Astrocyte (in vitro differentiated cells and primary cell): ENCODE results near the gene ZNF764. TPM values are rescaled to one million over a fixed set of nuclear protein-coding genes. Genes with fewer than 3 reads are reported as not detected.

Experiments used
- DNase-seq: peaks from one replicate; pipeline ENCODE4 v3.0.0-alpha.2; 2010; ENCODE audit warnings: low read depth
- FAIRE-seq: peaks from 2 replicates; lab custom pipeline; 2011; peaks lifted over from hg19 to GRCh38; lab: Jason Lieb, UNC
- H2AFZ ChIP-seq: 2 replicates; pipeline ENCODE4 v1.6.0; 2012; ENCODE audit warnings: low read depth, low read length, inconsistent platforms
- H3K27ac ChIP-seq: 2 replicates; pipeline ENCODE4 v1.5.1; 2011; ENCODE audit warnings: low read depth, low read length, inconsistent platforms
- H3K27me3 ChIP-seq: 2 replicates; pipeline ENCODE4 v1.6.0; 2011; ENCODE audit warnings: low read length, inconsistent platforms; ENCODE audit not compliant: insufficient read depth
- H3K36me3 ChIP-seq: 2 replicates; pipeline ENCODE4 v1.5.1; 2011; ENCODE audit warnings: low read length, inconsistent platforms; ENCODE audit not compliant: insufficient read depth
- H3K4me1 ChIP-seq: 2 replicates; pipeline ENCODE4 v1.5.1; 2011; ENCODE audit warnings: low read length, inconsistent platforms; ENCODE audit not compliant: insufficient read depth
- H3K4me2 ChIP-seq: 2 replicates; pipeline ENCODE4 v1.6.0; 2012; ENCODE audit warnings: low read length, inconsistent platforms
- H3K4me3 ChIP-seq: 2 replicates; pipeline ENCODE4 v1.5.1; 2011; ENCODE audit warnings: low read depth, mild to moderate bottlenecking, low read length, inconsistent platforms; ENCODE audit not compliant: insufficient read depth
- H3K79me2 ChIP-seq: 2 replicates; pipeline ENCODE4 v1.6.0; 2012; ENCODE audit warnings: mild to moderate bottlenecking, low read length, inconsistent platforms; ENCODE audit not compliant: insufficient read depth
- H3K9ac ChIP-seq: 2 replicates; pipeline ENCODE4 v1.6.0; 2012; ENCODE audit warnings: mild to moderate bottlenecking, low read length, inconsistent platforms
- H3K9me3 ChIP-seq: 2 replicates; pipeline ENCODE4 v1.5.1; 2012; ENCODE audit warnings: low read depth, mild to moderate bottlenecking, low read length, inconsistent platforms; ENCODE audit not compliant: insufficient read depth
- H4K20me1 ChIP-seq: 2 replicates; pipeline ENCODE4 v1.6.0; 2012; ENCODE audit warnings: low read length, inconsistent platforms; ENCODE audit not compliant: insufficient read depth
- H3K27ac Mint-ChIP-seq: one replicate; pipeline ENCODE4 v1.8.0; 2021; ENCODE audit warnings: mild to moderate bottlenecking, mixed read lengths; ENCODE audit not compliant: unreplicated experiment
- H3K27me3 Mint-ChIP-seq: one replicate; pipeline ENCODE4 v1.8.0; 2021; ENCODE audit warnings: low read depth, mixed read lengths; ENCODE audit not compliant: unreplicated experiment
- H3K36me3 Mint-ChIP-seq: one replicate; pipeline ENCODE4 v1.8.0; 2021; ENCODE audit warnings: low read depth, mixed read lengths; ENCODE audit not compliant: unreplicated experiment
- H3K4me1 Mint-ChIP-seq: one replicate; pipeline ENCODE4 v1.8.0; 2021; ENCODE audit warnings: low read depth, mixed read lengths; ENCODE audit not compliant: unreplicated experiment
- H3K4me3 Mint-ChIP-seq: one replicate; pipeline ENCODE4 v1.8.0; 2021; ENCODE audit warnings: mild to moderate bottlenecking, moderate library complexity, mixed read lengths; ENCODE audit not compliant: unreplicated experiment
- H3K9me3 Mint-ChIP-seq: one replicate; pipeline ENCODE4 v1.8.0; 2021; ENCODE audit warnings: mild to moderate bottlenecking, mixed read lengths; ENCODE audit not compliant: unreplicated experiment
- EZH2 ChIP-seq: IDR thresholded peaks from 2 replicates; pipeline ENCODE4 v1.6.1; 2012; ENCODE audit warnings: mild to moderate bottlenecking, low read length, inconsistent platforms; ENCODE audit not compliant: insufficient read depth
- total RNA-seq: library from RNA; stranded (reverse); gene quantifications from 2 replicates; pipeline ENCODE4 v1.2.1, GENCODE V29; 2021
- TF ChIP-seq, protein P1 (sequence below): IDR thresholded peaks from 2 replicates; pipeline ENCODE4 v1.5.1; 2011; ENCODE audit warnings: low read depth, mild to moderate bottlenecking, inconsistent platforms, low read length, moderate library complexity; ENCODE audit not compliant: insufficient read depth

The ZNF764 gene
- total RNA-seq, 1 donor from 2014 or later: 8.5 TPM

DNA sequence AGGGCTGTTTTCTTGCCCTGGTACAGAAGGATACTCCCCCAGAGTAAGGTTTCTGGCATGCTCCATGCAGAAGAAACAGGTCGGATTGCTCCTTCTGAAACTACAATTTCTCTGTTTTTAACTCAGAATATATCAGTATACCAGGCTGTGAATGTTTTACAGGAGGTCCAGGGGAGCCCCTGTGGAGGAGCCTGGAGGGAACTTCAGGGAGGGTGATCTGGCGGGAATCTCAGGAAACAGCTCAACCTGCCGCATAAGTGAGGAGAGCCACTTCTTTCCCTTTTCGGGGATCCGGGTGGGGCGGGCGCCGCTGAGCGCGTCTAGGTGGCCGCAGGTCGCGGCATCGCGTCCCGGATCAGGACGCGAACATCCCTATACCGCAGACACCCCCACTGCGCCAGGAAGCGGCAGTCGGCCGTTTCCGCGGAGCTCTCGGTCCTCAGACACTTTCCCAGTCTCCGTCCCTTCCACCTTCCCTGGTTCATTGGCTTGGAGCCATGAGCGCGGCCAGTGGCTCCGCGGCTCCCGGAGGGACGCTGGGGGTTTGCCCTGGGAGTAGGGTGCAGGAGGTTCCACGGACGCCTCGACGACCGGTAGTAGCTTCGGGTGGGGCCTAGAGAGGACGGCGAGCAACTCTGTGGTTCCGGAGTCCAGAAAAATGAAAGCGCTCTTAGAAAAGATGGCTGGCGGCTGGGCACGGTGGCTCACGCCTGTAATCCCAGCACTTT lies 3.1 kb upstream of the ZNF764 start:
- FAIRE-seq: no peak
- peak overlapping the region; percentile 78 for H3K4me2 ChIP-seq

DNA sequence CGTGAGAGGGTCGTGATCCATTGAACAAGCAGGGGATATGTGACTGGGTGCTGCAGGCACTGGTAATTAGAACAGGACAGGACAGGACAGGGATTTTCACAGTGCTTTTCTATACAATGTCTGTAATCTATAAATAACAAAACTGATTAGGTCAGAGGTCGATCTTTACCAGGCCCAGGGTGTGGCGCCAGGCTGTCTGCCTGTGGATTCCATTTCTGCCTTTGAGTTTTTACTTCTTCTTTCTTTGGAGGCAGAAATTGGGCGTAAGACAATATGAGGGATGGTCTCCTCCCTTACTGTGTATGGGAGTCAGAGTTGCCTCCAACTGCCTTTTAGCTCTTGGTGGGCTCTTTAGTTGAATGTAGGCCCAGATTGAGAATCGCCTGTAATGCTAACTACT lies 1.5 kb upstream of the ZNF764 start:
- Histone ChIP-seq H3K36me3 (no peaks in the 10 kb centered on the region), H3K4me2 (no peak overlapping the region), H3K27me3 (no peaks in the 10 kb centered on the region), H3K4me1 (peaks cover 9% of the 10 kb centered on the region), H3K9me3 (no peaks in the 10 kb centered on the region), H4K20me1 (no peaks in the 10 kb centered on the region), H3K9ac (no peak overlapping the region), H3K4me3 (no peak overlapping the region), H3K27ac (no peak overlapping the region), H2AFZ (no peak overlapping the region), H3K79me2 (peaks cover 20% of the 10 kb centered on the region)
- DNase-seq (no peak), FAIRE-seq (no peak)
- no peaks in the 10 kb centered on the region for H3K36me3 Mint-ChIP-seq
- peaks cover 5% of the 10 kb centered on the region for H3K4me1 Mint-ChIP-seq
- H3K27ac Mint-ChIP-seq: peak overlapping the region; percentile 1
- TF ChIP-seq EZH2: no peak
- TF ChIP-seq, protein P1, sequence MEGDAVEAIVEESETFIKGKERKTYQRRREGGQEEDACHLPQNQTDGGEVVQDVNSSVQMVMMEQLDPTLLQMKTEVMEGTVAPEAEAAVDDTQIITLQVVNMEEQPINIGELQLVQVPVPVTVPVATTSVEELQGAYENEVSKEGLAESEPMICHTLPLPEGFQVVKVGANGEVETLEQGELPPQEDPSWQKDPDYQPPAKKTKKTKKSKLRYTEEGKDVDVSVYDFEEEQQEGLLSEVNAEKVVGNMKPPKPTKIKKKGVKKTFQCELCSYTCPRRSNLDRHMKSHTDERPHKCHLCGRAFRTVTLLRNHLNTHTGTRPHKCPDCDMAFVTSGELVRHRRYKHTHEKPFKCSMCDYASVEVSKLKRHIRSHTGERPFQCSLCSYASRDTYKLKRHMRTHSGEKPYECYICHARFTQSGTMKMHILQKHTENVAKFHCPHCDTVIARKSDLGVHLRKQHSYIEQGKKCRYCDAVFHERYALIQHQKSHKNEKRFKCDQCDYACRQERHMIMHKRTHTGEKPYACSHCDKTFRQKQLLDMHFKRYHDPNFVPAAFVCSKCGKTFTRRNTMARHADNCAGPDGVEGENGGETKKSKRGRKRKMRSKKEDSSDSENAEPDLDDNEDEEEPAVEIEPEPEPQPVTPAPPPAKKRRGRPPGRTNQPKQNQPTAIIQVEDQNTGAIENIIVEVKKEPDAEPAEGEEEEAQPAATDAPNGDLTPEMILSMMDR: no peak
- no peak overlapping the region for H3K4me3 Mint-ChIP-seq
- H3K9me3 Mint-ChIP-seq: no peaks in the 10 kb centered on the region
- peaks cover 3% of the 10 kb centered on the region for H3K27me3 Mint-ChIP-seq

More for the DNA sequence above, 3.1 kb upstream of the ZNF764 start:
- peaks cover 11% of the 10 kb centered on the region for H3K27me3 Mint-ChIP-seq
- H3K9me3 Mint-ChIP-seq: no peaks in the 10 kb centered on the region
- H3K27me3 ChIP-seq: no peaks in the 10 kb centered on the region
- H3K4me1 Mint-ChIP-seq: peaks cover 2% of the 10 kb centered on the region
- H3K9me3 ChIP-seq: no peaks in the 10 kb centered on the region
- H3K4me1 ChIP-seq: peaks cover 7% of the 10 kb centered on the region
- peak overlapping the region; percentile 43 for H3K9ac ChIP-seq
- peaks cover 16% of the 10 kb centered on the region for H3K79me2 ChIP-seq
- H4K20me1 ChIP-seq: no peaks in the 10 kb centered on the region
- no peak overlapping the region for H3K4me3 Mint-ChIP-seq
- H2AFZ ChIP-seq: peak overlapping the region; percentile 91
- TF ChIP-seq EZH2: no peak
- TF ChIP-seq, protein P1: no peak
- H3K36me3 Mint-ChIP-seq: no peaks in the 10 kb centered on the region
- H3K27ac Mint-ChIP-seq: no peak overlapping the region
- DNase-seq: no peak
- H3K36me3 ChIP-seq: no peaks in the 10 kb centered on the region
- H3K4me3 ChIP-seq: no peak overlapping the region
- H3K27ac ChIP-seq: no peak overlapping the region

DNA sequence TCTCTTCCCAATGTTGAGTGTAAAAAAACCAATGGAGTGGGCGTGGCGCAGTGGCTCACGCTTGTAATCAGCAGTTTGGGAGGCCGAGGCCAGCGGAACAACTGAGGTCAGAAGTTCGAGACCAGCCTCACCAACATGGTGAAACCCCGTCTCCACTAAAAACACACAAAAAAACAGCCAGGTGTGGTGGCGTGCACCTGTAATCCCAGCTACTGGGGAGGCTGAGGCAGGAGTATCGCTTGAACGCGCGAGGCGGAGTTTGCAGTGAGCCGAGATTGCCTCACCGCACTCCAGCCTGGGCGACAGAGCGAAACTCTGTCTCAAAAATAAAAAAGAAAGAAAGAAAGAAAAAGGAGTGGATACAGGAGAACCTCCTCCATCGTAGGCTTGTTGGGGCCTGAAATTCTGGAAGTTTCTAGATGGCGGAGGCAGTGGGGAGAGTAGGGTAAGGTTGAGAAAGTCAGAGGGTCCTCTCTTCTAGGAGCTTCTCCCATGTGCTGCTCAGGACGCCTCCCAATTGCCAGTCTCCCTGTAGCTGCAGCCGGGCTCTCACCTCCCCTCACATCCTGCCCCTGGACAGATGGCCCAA lies 709 bp upstream of the ZNF764 start:
- H3K9me3 ChIP-seq: no peaks in the 10 kb centered on the region
- DNase-seq: no peak
- peaks cover 9% of the 10 kb centered on the region for H3K4me1 ChIP-seq
- peak overlapping the region; percentile 88 for H3K4me2 ChIP-seq
- TF ChIP-seq, protein P1: no peak
- no peak for TF ChIP-seq EZH2
- peaks cover 1% of the 10 kb centered on the region for H4K20me1 ChIP-seq
- H3K79me2 ChIP-seq: peaks cover 20% of the 10 kb centered on the region
- H3K4me3 ChIP-seq: peak overlapping the region; percentile 78
- Mint-ChIP-seq H3K27me3 (peaks cover 3% of the 10 kb centered on the region), H3K4me1 (peaks cover 5% of the 10 kb centered on the region), H3K36me3 (no peaks in the 10 kb centered on the region), H3K4me3 (peak overlapping the region; percentile 85), H3K9me3 (no peaks in the 10 kb centered on the region), H3K27ac (peak overlapping the region; percentile 82)
- no peak for FAIRE-seq
- no peaks in the 10 kb centered on the region for H3K27me3 ChIP-seq
- H3K36me3 ChIP-seq: no peaks in the 10 kb centered on the region
- peak overlapping the region; percentile 64 for H3K9ac ChIP-seq
- peak overlapping the region; percentile 55 for H3K27ac ChIP-seq
- peak overlapping the region; percentile 89 for H2AFZ ChIP-seq
